ENCODE results near the gene APOC3. TPM values are rescaled to one million over a fixed set of nuclear protein-coding genes. Genes with fewer than 3 reads are reported as not detected.
A peak's percentile ranks its signal among the peaks of the same experiment; 100 is the strongest.
"Not testable (repeated sequence)": the region's sequence is repeated elsewhere in the genome, so short reads cannot be mapped to it uniquely, and the experiment has no call there.

The APOC3 gene
- total RNA-seq, 1 experiment from 2014 or later: not detected

DNA sequence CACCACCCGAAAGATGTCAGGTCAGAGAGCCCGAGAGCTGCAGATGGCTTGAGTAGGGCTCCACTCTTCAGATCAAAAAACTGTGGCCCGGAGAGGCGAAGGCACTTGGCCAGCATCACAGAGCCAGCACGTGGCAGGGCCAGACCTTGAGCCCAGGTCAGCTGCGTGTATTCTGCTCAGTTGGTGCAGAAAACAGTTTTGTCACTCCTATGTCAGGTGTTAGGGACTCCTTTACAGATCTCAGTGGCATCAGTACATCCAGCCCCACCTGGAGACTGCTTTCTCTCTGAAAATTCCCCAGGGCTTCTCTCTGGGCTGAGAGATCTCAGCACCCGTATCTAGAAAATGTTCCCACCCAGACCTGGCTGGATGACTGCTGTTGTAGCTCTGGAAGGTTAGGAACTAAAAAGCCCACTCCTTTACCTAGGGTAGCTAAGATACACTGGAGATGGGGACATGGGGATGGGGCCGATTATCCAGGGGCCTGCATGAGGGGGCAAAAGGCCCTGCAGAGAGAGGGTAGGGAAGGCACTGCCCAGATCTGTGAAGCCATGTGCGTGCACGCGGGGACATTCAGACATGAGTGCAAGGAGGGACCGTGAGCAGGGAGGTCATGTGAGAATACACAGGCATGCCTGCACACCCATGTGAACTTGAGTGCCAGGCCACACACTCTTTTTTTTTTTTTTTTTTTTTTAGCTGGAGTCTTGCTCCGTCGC, 4.3 kb downstream of the APOC3 start:
- Histone ChIP-seq H4K8ac (replicated peaks; ENCODE audit: insufficient read length, low read depth, low read length) (no peak overlapping the region), H2AK5ac (ENCODE audit: insufficient read length, low read length) (no peak overlapping the region), H3K4me1 (ENCODE audit: insufficient read depth, low read length) (no peaks in the 10 kb centered on the region), H2BK120ac (ENCODE audit: low read depth, low read length, poor library complexity, severe bottlenecking) (no peak overlapping the region), H3K56ac (ENCODE audit: insufficient read length, low read depth, low read length) (no peak overlapping the region), H4K20me1 (ENCODE audit: control insufficient read depth, insufficient read depth, insufficient read length) (no peaks in the 10 kb centered on the region), H3K23me2 (ENCODE audit: insufficient read length, low read depth, low read length, poor library complexity, severe bottlenecking) (peaks cover 6% of the 10 kb centered on the region), H4K5ac (ENCODE audit: insufficient read length, low read depth, low read length) (no peak overlapping the region), H3T11ph (ENCODE audit: low read length) (no peak overlapping the region), H2BK20ac (ENCODE audit: low read depth, low read length, poor library complexity, severe bottlenecking) (no peak overlapping the region), H2BK15ac (ENCODE audit: low read depth, low read length) (no peak overlapping the region), H3K27ac (ENCODE audit: insufficient read length, low read depth, low read length) (no peak overlapping the region), H3K79me1 (ENCODE audit: insufficient read depth, low read depth, low read length, poor library complexity, severe bottlenecking) (no peaks in the 10 kb centered on the region), H3K9me3 (ENCODE audit: control insufficient read depth, low read depth, low read length) (no peaks in the 10 kb centered on the region), H3K14ac (ENCODE audit: insufficient read depth, low read length) (no peak overlapping the region), H3K4me2 (ENCODE audit: insufficient read depth, insufficient read length, low read length) (no peak overlapping the region), H2BK5ac (ENCODE audit: insufficient read length, low read length) (no peak overlapping the region), H3K23ac (ENCODE audit: insufficient read length, low read depth, low read length) (no peak overlapping the region), H4K91ac (ENCODE audit: insufficient read length, low read depth, low read length) (no peak overlapping the region), H3K9ac (ENCODE audit: extremely low read depth, insufficient read length, low read length) (no peak overlapping the region), H2AFZ (ENCODE audit: low read length) (no peak overlapping the region), H3K79me2 (ENCODE audit: insufficient read depth, low read length) (no peaks in the 10 kb centered on the region), H2BK12ac (ENCODE audit: insufficient read length, low read depth, low read length) (no peak overlapping the region), H3K4ac (ENCODE audit: low read depth, low read length) (no peak overlapping the region), H3K18ac (ENCODE audit: insufficient read length, low read depth, low read length) (no peak overlapping the region), H3K27me3 (ENCODE audit: insufficient read depth, low read length) (no peaks in the 10 kb centered on the region)
- no CpG with 5 or more reads among the region's 14 CpGs for WGBS (ENCODE audit: extremely low coverage, insufficient read length, low lambda C conversion rate)
- TF ChIP-seq, protein P1, sequence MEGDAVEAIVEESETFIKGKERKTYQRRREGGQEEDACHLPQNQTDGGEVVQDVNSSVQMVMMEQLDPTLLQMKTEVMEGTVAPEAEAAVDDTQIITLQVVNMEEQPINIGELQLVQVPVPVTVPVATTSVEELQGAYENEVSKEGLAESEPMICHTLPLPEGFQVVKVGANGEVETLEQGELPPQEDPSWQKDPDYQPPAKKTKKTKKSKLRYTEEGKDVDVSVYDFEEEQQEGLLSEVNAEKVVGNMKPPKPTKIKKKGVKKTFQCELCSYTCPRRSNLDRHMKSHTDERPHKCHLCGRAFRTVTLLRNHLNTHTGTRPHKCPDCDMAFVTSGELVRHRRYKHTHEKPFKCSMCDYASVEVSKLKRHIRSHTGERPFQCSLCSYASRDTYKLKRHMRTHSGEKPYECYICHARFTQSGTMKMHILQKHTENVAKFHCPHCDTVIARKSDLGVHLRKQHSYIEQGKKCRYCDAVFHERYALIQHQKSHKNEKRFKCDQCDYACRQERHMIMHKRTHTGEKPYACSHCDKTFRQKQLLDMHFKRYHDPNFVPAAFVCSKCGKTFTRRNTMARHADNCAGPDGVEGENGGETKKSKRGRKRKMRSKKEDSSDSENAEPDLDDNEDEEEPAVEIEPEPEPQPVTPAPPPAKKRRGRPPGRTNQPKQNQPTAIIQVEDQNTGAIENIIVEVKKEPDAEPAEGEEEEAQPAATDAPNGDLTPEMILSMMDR (conservative IDR thresholded peaks at IDR 0.05): no peak
- H3K27ac Mint-ChIP-seq: no peak overlapping the region; a peak in 1 of 7 replicates
- no peak overlapping the region for H3K4me3 Mint-ChIP-seq
- no peak for DNase-seq
- no peaks in the 10 kb centered on the region; a peak in 1 of 7 replicates for H3K36me3 Mint-ChIP-seq (ENCODE audit: insufficient read depth in 1 of 3, low read depth in 3 of 3)
- peaks cover 22% of the 10 kb centered on the region for H3K27me3 Mint-ChIP-seq (ENCODE audit: low read depth)
- peaks cover 25 to 28% of the 10 kb centered on the region in 2 experiments for H3K4me1 Mint-ChIP-seq
- peaks cover 3 to 5% of the 10 kb centered on the region in 2 experiments; a peak in 3 of 5 replicates for H3K9me3 Mint-ChIP-seq

DNA sequence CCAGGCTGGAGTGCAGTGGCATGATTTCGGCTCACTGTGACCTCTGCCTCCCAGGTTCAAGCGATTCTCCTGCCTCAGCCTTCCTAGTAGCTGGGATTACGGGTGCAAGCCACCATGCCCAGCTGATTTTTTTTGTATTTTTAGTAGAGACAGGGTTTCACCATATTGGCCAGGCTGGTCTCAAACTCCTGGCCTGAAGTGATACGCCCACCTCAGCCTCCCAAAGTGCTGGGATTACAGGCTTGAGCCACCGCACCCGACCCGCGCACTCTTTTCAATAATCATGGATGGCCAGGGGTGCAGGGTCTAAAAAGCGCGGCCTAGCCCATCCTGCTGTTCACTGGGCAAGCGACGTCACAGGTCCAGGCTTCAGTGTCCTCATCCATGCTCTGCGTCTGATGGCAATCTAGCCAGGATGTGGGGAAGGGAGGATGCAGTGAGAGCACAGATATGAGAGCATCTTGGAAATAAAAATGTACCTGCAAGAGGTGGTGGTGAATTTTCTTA, 4.9 kb downstream of the APOC3 start:
- H3K56ac ChIP-seq (ENCODE audit: insufficient read length, low read depth, low read length); H2BK20ac ChIP-seq (ENCODE audit: low read depth, low read length, poor library complexity, severe bottlenecking); H2BK12ac ChIP-seq (ENCODE audit: insufficient read length, low read depth, low read length); H3K4ac ChIP-seq (ENCODE audit: low read depth, low read length); H3K79me2 ChIP-seq (ENCODE audit: insufficient read depth, low read length); H3K23ac ChIP-seq (ENCODE audit: insufficient read length, low read depth, low read length); H3K23me2 ChIP-seq (ENCODE audit: insufficient read length, low read depth, low read length, poor library complexity, severe bottlenecking); H3K4me1 ChIP-seq (ENCODE audit: insufficient read depth, low read length); H3K9ac ChIP-seq (ENCODE audit: extremely low read depth, insufficient read length, low read length); H3K9me3 ChIP-seq (ENCODE audit: control insufficient read depth, low read depth, low read length); H2AFZ ChIP-seq (ENCODE audit: low read length); H4K8ac ChIP-seq (replicated peaks; ENCODE audit: insufficient read length, low read depth, low read length); H2BK120ac ChIP-seq (ENCODE audit: low read depth, low read length, poor library complexity, severe bottlenecking); H3K14ac ChIP-seq (ENCODE audit: insufficient read depth, low read length); H2BK15ac ChIP-seq (ENCODE audit: low read depth, low read length); H3K79me1 ChIP-seq (ENCODE audit: insufficient read depth, low read depth, low read length, poor library complexity, severe bottlenecking); H3K36me3 Mint-ChIP-seq (ENCODE audit: insufficient read depth in 1 of 3, low read depth in 3 of 3); H3K18ac ChIP-seq (ENCODE audit: insufficient read length, low read depth, low read length); DNase-seq; H4K20me1 ChIP-seq (ENCODE audit: control insufficient read depth, insufficient read depth, insufficient read length); H2BK5ac ChIP-seq (ENCODE audit: insufficient read length, low read length); H3T11ph ChIP-seq (ENCODE audit: low read length); H4K5ac ChIP-seq (ENCODE audit: insufficient read length, low read depth, low read length); H4K91ac ChIP-seq (ENCODE audit: insufficient read length, low read depth, low read length); H3K27ac ChIP-seq (ENCODE audit: insufficient read length, low read depth, low read length); H2AK5ac ChIP-seq (ENCODE audit: insufficient read length, low read length); H3K9me3 Mint-ChIP-seq; H3K27ac Mint-ChIP-seq; H3K27me3 ChIP-seq (ENCODE audit: insufficient read depth, low read length): not testable (repeated sequence)
- peak overlapping the region; percentile 74 for H3K4me2 ChIP-seq (ENCODE audit: insufficient read depth, insufficient read length, low read length)
- WGBS (ENCODE audit: extremely low coverage, insufficient read length, low lambda C conversion rate): no CpG with 5 or more reads among the region's 13 CpGs
- Mint-ChIP-seq H3K4me1 (peaks cover 25 to 29% of the 10 kb centered on the region in 2 experiments), H3K4me3 (peak overlapping the region; percentile 8 to 25; a peak in 3 of 5 replicates), H3K27me3 (ENCODE audit: low read depth) (peaks cover 22% of the 10 kb centered on the region)
